Neutrophil (primary cell): ENCODE measurements around the gene FUT2.

Experiments used
- H3K27ac ChIP-seq: fragments of 200-600 bp; sonication (generic); 2 replicates; pipeline ENCODE4 v1.5.1; 2016; ENCODE audit warnings: mild to moderate bottlenecking, moderate library complexity
- H3K27me3 ChIP-seq: fragments of 200-600 bp; sonication (generic); 2 replicates; pipeline ENCODE4 v1.6.0; 2016; ENCODE audit warnings: mild to moderate bottlenecking
- H3K36me3 ChIP-seq: fragments of 200-600 bp; sonication (generic); 2 replicates; pipeline ENCODE4 v1.5.1; 2017
- H3K4me1 ChIP-seq, 2 experiments: fragments of 200-600 bp in 1 of 2; sonication (generic) in 1 of 2; 1 replicate in 1 of 2; 2 replicates in 1 of 2; pipeline versions ENCODE4 v1.5.1 to v1.6.1; 2013 to 2016; ENCODE audit warnings: low read depth in 1 of 2, low read length in 1 of 2, mild to moderate bottlenecking in 1 of 2, moderate library complexity in 1 of 2; ENCODE audit not compliant: control insufficient read depth in 1 of 2, insufficient read depth in 1 of 2
- H3K4me3 ChIP-seq, 2 experiments: fragments of 200-600 bp in 1 of 2; sonication (generic) in 1 of 2; 1 replicate in 1 of 2; 2 replicates in 1 of 2; pipeline ENCODE4 v1.5.1; 2013 to 2016; ENCODE audit warnings: low read depth in 1 of 2, low read length in 1 of 2, mild to moderate bottlenecking in 1 of 2, moderate library complexity in 1 of 2
- H3K9me3 ChIP-seq: fragments of 200-600 bp; sonication (generic); 2 replicates; pipeline ENCODE4 v1.5.1; 2016
- CTCF ChIP-seq: fragments of 200-600 bp; sonication (generic); IDR thresholded peaks from 2 replicates; pipeline ENCODE4 v1.5.1; 2016; ENCODE audit warnings: antibody characterized with exemption

The FUT2 gene

GRCh38 chr19:48668332-48668731 lies 27.4 kb upstream of the FUT2 start:
- Histone ChIP-seq H3K9me3 (no peaks in the 10 kb centered on the region), H3K27ac (no peak overlapping the region), H3K27me3 (no peaks in the 10 kb centered on the region), H3K36me3 (no peaks in the 10 kb centered on the region), H3K4me1 (no peaks in the 10 kb centered on the region), H3K4me3 (no peak overlapping the region)
- no peak for TF ChIP-seq CTCF

GRCh38 chr19:48668761-48669160 lies 27.0 kb upstream of the FUT2 start:
- H3K36me3 ChIP-seq = no peaks in the 10 kb centered on the region
- TF ChIP-seq CTCF = no peak
- H3K9me3 ChIP-seq = no peaks in the 10 kb centered on the region
- no peaks in the 10 kb centered on the region for H3K27me3 ChIP-seq
- no peak overlapping the region for H3K4me3 ChIP-seq
- H3K27ac ChIP-seq = no peak overlapping the region
- H3K4me1 ChIP-seq = no peaks in the 10 kb centered on the region

GRCh38 chr19:48669903-48670668 lies 25.7 kb upstream of the FUT2 start:
- Histone ChIP-seq H3K27ac (no peak overlapping the region), H3K36me3 (no peaks in the 10 kb centered on the region), H3K4me3 (no peak overlapping the region), H3K27me3 (no peaks in the 10 kb centered on the region), H3K4me1 (no peaks in the 10 kb centered on the region), H3K9me3 (no peaks in the 10 kb centered on the region)
- TF ChIP-seq CTCF = no peak

GRCh38 chr19:48670699-48671445 lies 24.9 kb upstream of the FUT2 start:
- no peak for TF ChIP-seq CTCF
- Histone ChIP-seq H3K4me3 (no peak overlapping the region), H3K27ac (no peak overlapping the region), H3K36me3 (no peaks in the 10 kb centered on the region), H3K4me1 (no peaks in the 10 kb centered on the region), H3K27me3 (no peaks in the 10 kb centered on the region), H3K9me3 (no peaks in the 10 kb centered on the region)

GRCh38 chr19:48671446-48671995 lies 24.2 kb upstream of the FUT2 start:
- Histone ChIP-seq H3K27ac (no peak overlapping the region), H3K9me3 (no peaks in the 10 kb centered on the region), H3K4me1 (no peaks in the 10 kb centered on the region), H3K4me3 (no peak overlapping the region), H3K27me3 (no peaks in the 10 kb centered on the region), H3K36me3 (no peaks in the 10 kb centered on the region)
- TF ChIP-seq CTCF = no peak
